Measurements from ENCODE around the gene POLL. TPM values are rescaled to one million over a fixed set of nuclear protein-coding genes. Genes with fewer than 3 reads are reported as not detected.
"Not testable (repeated sequence)": the region's sequence is repeated elsewhere in the genome, so short reads cannot be mapped to it uniquely, and the experiment has no call there.

POLL gene
- total and polyA plus RNA-seq, 2 donors (not counting 3 experiments of a cell fraction or from before 2014, with no cell fraction given), result 34.3 to 42.3 TPM

DNA sequence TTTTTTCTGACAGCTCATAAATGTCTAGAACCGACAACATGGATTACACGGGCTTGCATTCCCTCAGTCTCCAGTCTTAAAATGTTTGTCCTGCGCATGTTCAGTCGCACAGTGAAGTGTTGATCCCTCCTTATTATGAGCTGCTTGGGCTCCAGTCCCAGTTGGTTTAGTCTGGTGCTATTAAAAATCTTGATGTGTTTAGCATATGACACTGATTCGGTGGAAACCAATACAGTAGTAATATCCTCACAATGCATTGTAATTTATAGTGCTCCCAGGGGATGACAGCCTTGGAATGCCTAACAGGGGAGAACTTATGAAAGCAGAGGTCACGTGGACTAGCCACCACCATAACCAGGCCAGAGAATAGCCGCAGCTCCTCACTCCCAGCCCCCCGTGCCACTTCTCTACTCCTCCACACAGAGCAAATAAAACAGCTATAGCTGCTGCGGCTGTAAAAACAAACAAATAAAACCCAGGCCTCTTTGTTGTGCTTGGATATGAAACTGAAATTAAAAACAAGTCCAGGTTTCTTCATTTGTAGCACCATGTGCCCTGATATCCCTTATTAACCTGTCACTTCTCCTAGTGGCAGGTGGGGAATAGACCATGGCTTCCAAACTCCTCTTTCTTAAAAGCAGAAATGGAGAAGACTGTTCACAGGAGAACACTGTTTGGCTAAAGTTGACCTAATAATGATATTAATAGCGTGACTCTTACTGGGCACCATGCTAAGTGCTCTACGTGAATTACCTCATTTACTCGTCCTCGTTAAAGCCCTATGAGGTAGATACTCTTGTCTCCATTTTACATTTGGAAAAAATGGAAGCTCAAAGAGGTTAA lies 7.8 kb upstream of the POLL start:
- Histone ChIP-seq H3K27ac (ENCODE audit: insufficient read depth, low read depth, low read length) (no peak overlapping the region), H3K27me3 (ENCODE audit: control insufficient read depth in 2 of 2, insufficient read depth in 2 of 2, low read length in 2 of 2) (no peaks in the 10 kb centered on the region), H3K4me1 (ENCODE audit: control insufficient read depth, extremely low read depth, insufficient read depth, low read length) (no peaks in the 10 kb centered on the region), H3K79me2 (ENCODE audit: control insufficient read depth, insufficient read depth, low read length) (no peaks in the 10 kb centered on the region), H3K9me3 (replicated peaks; ENCODE audit: control insufficient read depth, insufficient read depth, low read length) (no peaks in the 10 kb centered on the region), H3K9ac (replicated peaks; ENCODE audit: extremely low read depth, insufficient read depth, low read length) (no peak overlapping the region), H3K4me2 (ENCODE audit: insufficient read depth, low read length) (no peak overlapping the region), H3K9me1 (replicated peaks; ENCODE audit: control insufficient read depth, extremely low read depth, insufficient read depth, low read length) (no peaks in the 10 kb centered on the region), H2AFZ (ENCODE audit: low read depth, low read length) (no peak overlapping the region), H3K4me3 (replicated peaks in 1 of 3; ENCODE audit: insufficient read depth in 1 of 3, low read depth in 1 of 3, low read length in 3 of 3) (no peak overlapping the region), H3K36me3 (ENCODE audit: control insufficient read depth in 2 of 2, extremely low read depth in 1 of 2, insufficient read depth in 2 of 2, low read length in 2 of 2) (no peaks in the 10 kb centered on the region), H4K20me1 (replicated peaks; ENCODE audit: control insufficient read depth, extremely low read depth, insufficient read depth, low read length) (no peaks in the 10 kb centered on the region)
- intact Hi-C loops (cut with micrococcal nuclease) (no loop called here), dilution Hi-C loops (cut with MboI; ENCODE audit: extremely low pct_ligation_motif_present, low sequenced_read_pairs) (no loop called here)
- no peak for DNase-seq (ENCODE audit: low read depth, low spot score)
- BruUV-seq (replicated peaks), result no TSS peak
- no peak for TF ChIP-seq FOS (IDR thresholded peaks at IDR 0.05; ENCODE audit: borderline replicate concordance, insufficient read depth, low read length)
- POLR2A ChIA-PET, result no interaction called here
- CTCF ChIA-PET, result interaction anchor here (1.0 to 3.2 kb wide), 4 partner anchors 13 to 185 kb away, joined by 3 to 10 read pairs (median 4); no protein-coding TSS in a partner anchor
- no peak for FAIRE-seq

DNA sequence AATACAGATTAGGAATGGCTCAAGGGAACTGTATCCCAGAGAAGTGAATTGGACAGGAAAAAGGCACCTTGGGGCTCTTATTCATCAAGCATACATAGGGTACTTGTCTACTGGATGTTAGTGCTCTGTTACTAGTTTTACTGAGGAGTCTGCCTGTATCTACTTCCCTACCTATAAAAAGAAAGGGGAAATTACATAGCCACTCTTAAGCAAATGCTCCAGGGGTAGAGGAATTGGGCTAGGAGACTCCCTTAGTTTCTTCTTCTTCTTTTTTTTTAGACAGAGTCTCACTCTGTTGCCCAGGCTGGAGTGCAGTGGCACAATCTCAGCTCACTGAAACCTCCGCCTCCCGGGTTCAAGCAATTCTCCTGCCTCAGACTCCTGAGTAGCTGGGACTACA lies 5.3 kb upstream of the POLL start:
- H3K36me3 ChIP-seq (ENCODE audit: control insufficient read depth in 2 of 2, extremely low read depth in 1 of 2, insufficient read depth in 2 of 2, low read length in 2 of 2); BruUV-seq (replicated peaks); H3K27me3 ChIP-seq (ENCODE audit: control insufficient read depth in 2 of 2, insufficient read depth in 2 of 2, low read length in 2 of 2); H2AFZ ChIP-seq (ENCODE audit: low read depth, low read length); H3K9ac ChIP-seq (replicated peaks; ENCODE audit: extremely low read depth, insufficient read depth, low read length); FAIRE-seq; intact Hi-C loops (cut with micrococcal nuclease); H3K4me1 ChIP-seq (ENCODE audit: control insufficient read depth, extremely low read depth, insufficient read depth, low read length); H3K9me3 ChIP-seq (replicated peaks; ENCODE audit: control insufficient read depth, insufficient read depth, low read length); H3K9me1 ChIP-seq (replicated peaks; ENCODE audit: control insufficient read depth, extremely low read depth, insufficient read depth, low read length); H3K27ac ChIP-seq (ENCODE audit: insufficient read depth, low read depth, low read length); H4K20me1 ChIP-seq (replicated peaks; ENCODE audit: control insufficient read depth, extremely low read depth, insufficient read depth, low read length); POLR2A ChIA-PET; dilution Hi-C loops (cut with MboI; ENCODE audit: extremely low pct_ligation_motif_present, low sequenced_read_pairs); H3K79me2 ChIP-seq (ENCODE audit: control insufficient read depth, insufficient read depth, low read length); DNase-seq (ENCODE audit: low read depth, low spot score); H3K4me3 ChIP-seq (replicated peaks in 1 of 3; ENCODE audit: insufficient read depth in 1 of 3, low read depth in 1 of 3, low read length in 3 of 3); H3K4me2 ChIP-seq (ENCODE audit: insufficient read depth, low read length): not testable (repeated sequence)
- CTCF ChIA-PET, result interaction anchor here (1.5 kb wide), 1 partner anchor 9 kb away, joined by 7 read pairs; no protein-coding TSS in a partner anchor

All from endothelial cell of umbilical vein (primary cell).